GM18502 (cell line): ENCODE measurements around the gene ERN2.

Source experiments
- ATAC-seq: cut with Tn5 transposase; IDR thresholded peaks from one replicate; pipeline ENCODE4 v1.9.1; 2021; ENCODE audit warnings: mild to moderate bottlenecking; ENCODE audit not compliant: unreplicated experiment, poor library complexity

The ERN2 gene

DNA sequence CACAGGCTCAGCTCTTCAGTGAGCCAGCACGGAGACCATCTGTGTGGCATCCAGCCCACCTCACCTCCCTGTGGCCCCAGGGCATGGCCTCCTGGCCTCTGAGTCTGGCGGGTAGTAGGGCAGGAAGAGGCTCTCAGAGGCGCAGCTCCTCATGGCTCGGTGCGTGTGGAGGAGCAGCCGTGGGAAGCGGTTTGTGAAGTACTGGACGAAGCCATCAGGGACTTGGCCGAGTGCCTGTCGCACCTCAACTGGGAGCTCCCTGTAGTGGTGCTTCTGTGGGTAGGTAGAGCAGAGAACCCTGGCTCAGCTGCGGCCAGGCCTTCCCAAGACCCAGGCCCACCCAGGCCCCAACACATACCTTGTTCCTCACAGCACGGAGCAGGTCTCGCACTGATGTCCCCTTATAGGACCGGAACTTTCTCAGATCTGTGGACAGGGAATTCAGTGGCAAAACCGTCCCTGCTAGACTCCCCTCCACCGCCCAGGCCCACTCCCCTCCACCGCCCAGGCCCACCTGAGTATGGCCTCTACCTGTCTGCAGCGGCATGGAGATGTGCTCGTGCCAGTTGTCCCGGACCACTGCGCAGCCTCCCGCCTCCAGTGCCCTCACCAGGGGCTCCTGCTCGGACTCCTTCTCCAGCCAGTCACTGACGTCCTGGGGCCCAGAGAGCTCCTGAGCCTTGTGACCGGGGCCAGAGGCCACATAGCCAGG lies 22.1 kb downstream of the ERN2 start:
- no peak for ATAC-seq

DNA sequence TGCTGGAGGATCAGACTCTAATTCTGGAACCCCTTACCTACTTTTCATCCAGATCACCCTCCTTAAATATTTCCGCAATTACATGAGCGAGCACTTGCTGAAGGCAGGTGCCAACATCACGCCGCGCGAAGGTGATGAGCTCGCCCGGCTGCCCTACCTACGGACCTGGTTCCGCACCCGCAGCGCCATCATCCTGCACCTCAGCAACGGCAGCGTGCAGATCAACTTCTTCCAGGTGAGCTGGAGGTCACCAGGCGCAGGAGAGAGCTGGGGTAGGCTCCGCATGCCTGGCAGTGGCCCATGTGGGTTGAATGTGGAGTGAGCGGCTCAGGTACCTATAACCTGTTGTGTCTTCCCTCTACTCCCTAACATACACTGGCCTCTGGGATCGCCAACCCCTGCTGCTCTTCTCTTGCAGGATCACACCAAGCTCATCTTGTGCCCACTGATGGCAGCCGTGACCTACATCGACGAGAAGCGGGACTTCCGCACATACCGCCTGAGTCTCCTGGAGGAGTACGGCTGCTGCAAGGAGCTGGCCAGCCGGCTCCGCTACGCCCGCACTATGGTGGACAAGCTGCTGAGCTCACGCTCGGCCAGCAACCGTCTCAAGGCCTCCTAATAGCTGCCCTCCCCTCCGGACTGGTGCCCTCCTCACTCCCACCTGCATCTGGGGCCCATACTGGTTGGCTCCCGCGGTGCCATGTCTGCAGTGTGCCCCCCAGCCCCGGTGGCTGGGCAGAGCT lies 23.4 kb downstream of the ERN2 start:
- ATAC-seq = no peak

DNA sequence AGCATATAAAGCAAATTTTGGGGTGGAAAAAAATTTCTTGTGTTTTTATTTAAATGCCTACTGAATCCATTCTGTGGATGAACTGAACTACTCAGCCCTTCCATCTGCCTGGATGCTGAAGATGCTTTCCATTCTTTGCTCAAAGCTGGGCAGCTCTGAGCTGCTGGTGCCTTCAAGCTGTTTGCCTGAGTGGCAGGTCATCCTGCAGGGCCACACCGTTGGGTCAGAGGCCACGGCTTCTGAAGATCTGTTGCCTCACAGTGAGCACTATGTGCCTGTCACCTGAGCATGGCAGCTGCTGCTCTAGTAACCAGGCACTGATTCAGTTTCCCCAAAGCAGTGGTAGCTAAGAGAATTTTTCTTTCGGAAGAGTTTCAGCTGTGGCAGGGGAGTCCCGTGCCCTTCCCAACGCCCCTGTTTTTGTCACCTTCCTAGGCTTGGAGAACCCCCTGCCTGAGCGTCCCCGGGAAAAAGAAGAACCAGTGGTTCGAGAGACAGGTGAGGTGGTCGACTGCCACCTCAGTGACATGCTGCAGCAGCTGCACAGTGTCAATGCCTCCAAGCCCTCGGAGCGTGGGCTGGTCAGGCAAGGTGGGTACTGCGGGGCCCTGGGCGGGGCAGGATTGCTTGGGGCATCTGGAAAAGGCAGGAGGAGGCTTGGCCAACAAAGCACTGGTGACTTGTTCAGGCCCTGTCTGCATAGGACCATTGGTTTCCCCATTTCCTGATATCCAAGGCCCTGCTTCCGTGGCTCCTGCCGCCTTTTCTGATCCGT lies 25.8 kb downstream of the ERN2 start:
- no peak for ATAC-seq

DNA sequence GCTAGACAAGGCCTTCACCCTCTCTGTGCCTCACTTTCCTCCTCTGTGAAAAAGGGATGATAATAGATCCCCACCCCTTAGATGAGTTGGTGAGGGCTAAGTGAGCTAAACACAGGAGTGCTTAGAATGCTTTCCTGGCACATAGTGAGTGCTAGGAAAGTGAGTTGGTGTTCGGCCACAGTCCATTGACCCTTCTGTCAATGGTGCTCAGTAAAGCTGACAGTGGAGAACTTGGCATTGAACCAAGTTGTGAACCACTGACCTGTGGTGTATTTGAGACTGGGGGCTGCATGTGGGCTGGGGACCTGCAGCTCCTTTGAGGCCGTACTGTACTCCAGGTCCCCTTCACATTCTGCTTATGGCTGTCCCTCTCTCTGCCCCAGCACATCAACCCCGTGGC lies 29.5 kb downstream of the ERN2 start:
- no peak for ATAC-seq

DNA sequence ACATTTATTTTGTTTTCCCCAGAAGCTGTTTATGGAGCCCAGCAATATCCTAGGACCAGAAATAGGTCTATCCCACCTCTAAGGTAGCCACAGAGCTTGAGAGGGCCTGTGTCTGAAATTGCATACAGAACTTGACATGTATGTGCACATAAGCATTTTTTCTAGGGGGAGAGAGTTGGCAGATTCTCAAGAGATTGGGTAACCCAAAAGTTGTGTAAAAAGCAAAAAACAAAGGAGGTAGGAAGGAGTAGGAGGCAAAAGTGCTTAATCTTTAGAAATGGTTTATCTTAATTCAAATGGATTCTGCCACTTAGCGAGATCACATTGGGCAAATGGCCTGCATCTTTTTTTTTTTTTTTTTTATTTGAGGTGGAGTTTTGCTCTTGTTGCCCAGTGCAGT lies 30.8 kb downstream of the ERN2 start:
- ATAC-seq = no peak

DNA sequence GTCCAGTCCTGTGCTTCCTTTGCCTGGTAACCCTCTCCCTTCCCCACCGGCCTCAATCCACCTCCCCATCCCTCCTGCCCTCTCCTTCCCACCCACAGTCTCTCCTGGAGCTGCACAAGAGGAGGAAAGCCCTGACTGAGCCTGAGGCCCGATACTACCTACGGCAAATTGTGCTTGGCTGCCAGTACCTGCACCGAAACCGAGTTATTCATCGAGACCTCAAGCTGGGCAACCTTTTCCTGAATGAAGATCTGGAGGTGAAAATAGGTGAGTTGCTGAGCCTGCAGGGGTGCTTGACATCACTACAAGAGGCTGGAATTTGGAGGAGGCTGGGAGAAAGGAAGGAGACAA lies 33.1 kb downstream of the ERN2 start:
- ATAC-seq = no peak

DNA sequence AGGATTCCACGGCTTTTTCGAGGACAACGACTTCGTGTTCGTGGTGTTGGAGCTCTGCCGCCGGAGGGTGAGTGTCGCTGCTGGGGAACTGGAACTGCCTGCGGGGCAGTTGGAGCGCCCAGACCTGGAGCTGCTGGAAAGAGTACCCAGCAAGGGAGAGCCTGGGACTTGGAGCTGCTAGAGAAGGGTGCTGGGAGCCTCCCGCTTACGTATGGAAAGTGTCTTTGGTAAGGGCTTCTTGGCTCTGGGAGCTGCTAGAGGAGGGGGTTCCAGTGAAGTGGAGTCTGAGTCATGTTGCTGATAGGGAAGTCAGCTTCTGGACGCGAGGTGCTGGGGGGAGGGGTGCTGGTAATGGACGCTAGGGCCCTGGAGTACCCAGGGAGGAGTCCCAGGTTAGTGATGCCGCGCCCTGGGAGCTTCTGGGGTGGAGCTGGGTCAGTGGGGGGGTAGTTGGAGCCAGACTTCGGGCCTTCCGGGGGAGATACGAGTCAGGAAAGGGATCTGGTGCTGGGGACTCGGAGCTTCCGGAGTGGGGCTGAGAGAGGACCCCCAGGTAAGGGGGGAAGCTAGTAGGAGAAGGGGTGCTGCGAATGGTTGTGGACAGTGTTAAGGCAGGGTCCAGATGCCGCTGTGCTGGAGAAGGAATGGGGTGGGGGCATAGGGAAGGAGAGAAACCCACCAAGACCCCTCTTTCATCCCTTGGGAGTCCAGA lies 33.6 kb downstream of the ERN2 start:
- no peak for ATAC-seq

DNA sequence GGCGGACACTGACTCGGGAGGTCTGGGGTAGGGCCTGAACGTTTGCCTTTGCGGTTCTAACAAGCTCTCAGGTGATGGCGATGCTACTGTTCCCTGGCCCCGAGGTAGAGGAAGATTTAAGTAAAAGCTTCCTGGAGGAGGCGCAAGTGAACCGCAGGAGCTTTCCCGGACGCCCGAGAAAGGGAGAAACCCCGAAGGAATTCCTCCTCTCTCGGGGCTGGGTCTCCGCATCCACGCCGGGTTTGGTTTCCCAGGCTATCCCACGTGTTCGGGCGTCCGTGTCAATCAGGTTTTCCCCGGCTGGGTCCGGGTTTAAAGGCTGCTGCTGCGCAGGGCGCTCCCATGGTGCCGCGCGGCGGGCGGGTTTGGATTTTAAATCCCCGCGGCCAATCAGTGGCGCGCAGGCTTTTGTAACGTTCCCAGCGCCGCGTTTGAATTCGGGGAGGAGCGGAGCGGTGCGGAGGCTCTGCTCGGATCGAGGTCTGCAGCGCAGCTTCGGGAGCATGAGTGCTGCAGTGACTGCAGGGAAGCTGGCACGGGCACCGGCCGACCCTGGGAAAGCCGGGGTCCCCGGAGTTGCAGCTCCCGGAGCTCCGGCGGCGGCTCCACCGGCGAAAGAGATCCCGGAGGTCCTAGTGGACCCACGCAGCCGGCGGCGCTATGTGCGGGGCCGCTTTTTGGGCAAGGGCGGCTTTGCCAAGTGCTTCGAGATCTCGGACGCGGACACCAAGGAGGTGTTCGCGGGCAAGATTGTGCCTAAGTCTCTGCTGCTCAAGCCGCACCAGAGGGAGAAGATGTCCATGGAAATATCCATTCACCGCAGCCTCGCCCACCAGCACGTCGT lies 34.4 kb downstream of the ERN2 start, which contains the start of gene PLK1:
TSS of gene PLK1 (plus strand) at position 460 of the 844 bp plus-strand sequence. CDS start at position 504, 44 bp downstream.
- peak; percentile 89 for ATAC-seq

DNA sequence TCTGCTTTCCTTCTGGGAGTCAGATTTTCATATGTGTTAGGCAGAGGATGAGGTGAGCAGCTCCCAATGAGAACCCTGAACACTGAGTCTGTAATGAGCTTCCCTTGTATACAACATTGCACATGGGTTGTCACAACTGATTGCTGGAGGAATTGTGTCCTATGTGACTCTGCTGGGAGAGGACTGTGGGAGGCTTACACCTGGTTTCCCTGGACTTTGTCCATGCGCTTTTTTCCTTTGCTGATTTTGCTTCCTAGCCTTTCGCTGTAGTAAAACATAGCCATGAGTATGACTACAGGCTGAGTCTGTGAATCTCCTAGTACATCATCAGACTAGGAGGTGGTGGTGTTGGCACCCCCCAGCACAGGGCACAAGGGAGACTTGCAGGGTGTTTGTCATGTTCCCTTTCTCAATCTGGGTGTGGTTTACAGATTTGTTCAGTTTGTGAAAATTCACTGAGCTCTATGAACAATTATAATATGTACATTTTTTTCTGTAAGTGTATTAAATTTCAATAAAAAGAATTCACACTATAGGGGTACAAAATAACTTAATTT lies 36.0 kb downstream of the ERN2 start:
- ATAC-seq = no peak

DNA sequence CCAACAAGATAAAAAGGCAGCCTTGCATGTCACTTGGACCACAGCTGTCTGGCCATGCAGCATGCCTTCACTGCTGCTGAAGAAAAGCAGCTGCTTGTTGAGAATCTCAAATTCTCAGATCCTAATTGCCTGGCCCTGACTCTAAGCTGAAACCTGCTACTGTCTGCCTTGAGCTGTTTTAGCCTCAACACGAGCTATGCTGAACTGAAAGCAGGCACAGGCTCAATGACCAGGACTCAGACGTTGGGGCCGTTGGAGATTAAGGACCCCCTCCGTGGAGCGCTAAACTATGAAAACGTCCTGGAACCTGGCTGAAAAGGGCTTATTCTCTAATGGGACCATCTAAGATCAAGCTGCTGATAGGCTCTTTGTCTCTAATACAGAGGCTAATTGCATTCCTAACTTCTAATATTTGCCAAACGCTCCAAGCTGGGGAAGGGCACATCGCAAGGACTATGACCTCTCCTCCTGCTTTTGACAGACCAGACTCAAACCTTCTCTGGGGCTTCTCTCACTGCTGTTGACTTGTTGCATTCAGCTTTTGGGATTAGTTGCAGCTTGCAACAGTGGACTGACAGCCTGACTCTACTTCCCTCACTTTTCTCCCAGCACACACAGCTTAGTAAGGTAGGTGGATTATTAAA lies 38.9 kb downstream of the ERN2 start:
- no peak for ATAC-seq

DNA sequence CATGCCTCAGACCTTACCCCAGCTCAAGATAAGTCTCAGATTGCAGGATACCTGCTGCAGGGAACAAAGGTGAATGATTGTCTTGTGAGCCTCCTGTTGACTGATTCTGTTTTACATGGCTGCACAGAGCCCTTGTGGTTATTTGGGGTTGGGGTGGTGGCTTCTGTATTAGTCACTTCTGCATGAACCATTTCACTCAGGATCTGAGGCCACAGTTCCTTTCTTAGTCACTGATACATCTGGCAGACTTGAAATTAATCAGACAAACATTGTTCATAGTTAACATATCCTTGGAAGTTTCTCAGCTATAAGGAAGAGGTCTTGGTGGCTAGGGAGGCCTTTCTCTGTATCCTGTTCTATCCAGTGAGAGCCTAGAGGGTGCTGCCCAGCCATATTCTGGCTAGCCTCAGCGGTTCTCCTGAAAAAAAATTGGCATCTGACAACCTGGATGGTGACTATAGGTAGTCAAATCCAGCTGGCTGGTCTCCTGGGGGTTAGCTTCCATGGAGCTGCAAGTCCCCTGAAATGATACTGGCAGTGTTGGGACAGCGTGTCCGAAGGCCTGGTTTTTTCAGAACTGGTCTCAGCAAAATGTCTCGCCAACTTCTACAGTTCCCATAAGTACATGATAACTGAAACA lies 42.8 kb downstream of the ERN2 start:
- ATAC-seq = peak; percentile 95

DNA sequence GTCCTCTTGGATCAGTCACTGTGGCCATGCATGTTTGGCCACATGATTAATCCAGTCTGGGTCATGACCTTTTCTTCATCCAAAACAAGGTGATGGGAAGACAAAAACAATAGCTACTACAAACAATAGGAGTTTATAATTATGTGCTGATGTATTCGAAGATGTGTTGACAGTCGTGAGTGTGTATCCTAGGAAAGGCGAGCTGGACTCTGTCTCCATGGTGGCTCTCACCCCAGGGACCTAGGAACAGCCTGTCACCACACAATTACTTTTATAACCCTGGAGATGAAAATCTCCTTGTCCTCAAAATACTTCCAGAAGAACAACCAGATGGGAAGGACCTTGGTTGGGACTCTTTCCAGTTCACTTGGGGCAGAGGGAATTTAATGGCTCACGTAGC lies 44.1 kb downstream of the ERN2 start:
- ATAC-seq = no peak

DNA sequence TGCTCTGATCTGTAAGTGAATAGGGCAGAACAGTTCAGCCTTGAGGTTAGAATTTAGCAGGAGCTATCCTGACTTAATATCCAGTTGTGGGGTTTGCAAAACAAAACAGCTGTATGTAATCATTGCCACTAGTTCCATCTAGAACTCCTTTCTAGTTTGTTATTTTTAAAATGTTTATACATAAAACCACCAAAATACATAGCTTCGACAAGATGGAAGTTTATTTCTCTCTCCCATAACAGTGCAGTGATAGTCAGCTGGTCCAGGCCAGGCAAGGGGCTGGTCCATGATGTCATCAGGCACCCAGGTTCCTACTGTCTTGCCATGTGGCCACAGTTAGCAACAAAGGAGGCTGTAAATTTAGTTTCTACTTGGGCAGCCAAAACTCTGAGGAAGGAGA lies 44.8 kb downstream of the ERN2 start:
- ATAC-seq = no peak

DNA sequence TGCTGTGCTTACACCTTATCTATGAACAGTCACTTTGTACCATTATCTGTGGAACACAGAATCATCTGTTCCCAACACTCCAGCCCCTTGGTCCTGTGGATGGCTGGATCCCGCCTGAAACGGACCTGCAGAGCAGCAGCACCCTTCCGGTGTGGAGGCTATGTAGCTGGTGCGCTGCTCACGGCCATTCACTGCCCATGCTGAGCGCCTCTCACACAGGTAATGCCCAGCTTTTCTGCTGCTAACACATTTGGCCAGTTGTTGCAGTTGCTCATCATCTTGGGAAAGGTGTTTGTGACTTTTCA lies 45.7 kb downstream of the ERN2 start:
- ATAC-seq = no peak

DNA sequence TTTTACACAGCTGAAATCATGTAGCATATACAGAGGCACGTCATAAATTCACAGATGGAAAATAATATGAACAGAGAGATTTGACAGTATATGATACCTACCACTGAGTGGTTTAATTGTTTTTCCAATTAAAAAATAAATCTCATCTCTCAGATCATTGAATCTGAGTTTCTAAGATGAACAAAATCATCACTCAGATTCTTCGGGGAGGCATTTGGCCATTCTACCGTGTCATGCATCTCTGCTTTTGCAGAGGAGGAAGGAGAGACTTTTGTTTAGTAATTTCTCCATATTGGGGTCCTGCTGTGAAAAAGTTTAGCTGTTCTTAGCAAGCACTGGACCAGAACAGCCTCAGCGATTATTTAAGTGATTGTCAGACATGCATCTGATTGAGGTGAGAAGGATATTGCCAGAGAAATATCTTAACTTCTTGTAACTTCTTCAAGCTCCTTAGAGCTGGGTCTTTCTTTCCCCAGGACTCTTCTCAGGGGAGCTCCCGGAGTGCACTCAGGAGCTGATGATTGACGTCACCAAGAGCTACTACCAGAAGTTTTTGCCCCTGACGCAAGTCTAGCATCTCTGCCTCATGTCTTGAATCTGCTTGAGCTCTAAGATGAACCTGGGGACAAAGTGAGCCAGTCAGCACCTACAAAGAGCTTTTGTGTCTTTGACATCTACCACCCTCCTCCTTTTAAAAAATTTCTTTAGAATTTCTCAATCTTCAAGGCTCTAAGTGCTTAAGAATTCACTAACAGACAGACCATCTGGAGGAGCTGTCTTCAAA lies 46.3 kb downstream of the ERN2 start:
- ATAC-seq = no peak

DNA sequence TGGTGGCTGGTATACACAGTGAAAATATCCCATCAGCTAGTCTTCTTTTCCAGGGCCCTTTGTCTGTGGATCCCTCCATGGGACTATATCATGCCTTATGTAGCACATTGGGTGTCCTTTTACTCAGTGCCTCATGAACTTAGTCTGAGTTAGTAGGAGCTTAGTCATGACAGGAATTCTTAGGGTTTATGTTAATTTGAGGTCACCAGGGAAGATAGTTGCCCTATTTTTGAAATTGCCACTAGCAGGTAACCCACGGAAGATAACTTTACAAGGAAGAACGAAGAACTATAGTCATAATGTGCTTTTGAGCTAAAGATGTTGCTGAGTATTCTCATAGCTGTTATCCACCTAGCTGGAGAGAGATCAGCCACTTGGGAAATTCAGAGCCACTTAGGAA lies 49.1 kb downstream of the ERN2 start:
- ATAC-seq = no peak

DNA sequence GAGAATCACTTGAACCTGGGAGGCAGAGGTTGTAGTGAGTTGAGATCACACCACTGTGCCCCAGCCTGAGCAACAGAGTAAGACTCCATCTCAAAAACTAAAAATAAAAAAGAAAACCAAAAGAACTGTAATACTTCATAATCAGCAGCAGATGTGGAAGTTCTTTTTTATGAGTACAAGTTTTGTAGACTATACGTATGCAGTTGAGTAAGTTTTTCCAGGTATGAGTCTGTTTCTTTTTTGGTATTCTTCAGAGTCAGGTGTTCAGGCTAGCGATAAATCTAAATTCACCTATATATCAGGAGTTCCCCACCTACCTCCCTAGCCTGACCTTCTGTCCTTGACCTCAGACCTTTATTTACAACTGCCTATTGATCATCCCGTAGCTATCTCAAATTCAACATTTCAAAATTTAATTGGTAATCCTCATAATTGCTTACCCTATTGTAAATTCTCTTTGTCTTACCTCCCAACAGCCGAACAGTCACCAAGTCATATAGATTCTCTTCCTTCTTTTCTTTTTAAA lies 61.0 kb downstream of the ERN2 start:
- ATAC-seq = no peak
